ELR (cell line): ENCODE measurements around the gene ESF1.

Experiments
- DNase-seq: peaks from one replicate; pipeline ENCODE4 v3.0.0-alpha.2; 2015; ENCODE audit warnings: low read depth

ESF1 gene, protein sequence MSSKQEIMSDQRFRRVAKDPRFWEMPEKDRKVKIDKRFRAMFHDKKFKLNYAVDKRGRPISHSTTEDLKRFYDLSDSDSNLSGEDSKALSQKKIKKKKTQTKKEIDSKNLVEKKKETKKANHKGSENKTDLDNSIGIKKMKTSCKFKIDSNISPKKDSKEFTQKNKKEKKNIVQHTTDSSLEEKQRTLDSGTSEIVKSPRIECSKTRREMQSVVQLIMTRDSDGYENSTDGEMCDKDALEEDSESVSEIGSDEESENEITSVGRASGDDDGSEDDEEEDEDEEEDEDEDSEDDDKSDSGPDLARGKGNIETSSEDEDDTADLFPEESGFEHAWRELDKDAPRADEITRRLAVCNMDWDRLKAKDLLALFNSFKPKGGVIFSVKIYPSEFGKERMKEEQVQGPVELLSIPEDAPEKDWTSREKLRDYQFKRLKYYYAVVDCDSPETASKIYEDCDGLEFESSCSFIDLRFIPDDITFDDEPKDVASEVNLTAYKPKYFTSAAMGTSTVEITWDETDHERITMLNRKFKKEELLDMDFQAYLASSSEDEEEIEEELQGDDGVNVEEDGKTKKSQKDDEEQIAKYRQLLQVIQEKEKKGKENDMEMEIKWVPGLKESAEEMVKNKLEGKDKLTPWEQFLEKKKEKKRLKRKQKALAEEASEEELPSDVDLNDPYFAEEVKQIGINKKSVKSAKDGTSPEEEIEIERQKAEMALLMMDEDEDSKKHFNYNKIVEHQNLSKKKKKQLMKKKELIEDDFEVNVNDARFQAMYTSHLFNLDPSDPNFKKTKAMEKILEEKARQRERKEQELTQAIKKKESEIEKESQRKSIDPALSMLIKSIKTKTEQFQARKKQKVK

DNA sequence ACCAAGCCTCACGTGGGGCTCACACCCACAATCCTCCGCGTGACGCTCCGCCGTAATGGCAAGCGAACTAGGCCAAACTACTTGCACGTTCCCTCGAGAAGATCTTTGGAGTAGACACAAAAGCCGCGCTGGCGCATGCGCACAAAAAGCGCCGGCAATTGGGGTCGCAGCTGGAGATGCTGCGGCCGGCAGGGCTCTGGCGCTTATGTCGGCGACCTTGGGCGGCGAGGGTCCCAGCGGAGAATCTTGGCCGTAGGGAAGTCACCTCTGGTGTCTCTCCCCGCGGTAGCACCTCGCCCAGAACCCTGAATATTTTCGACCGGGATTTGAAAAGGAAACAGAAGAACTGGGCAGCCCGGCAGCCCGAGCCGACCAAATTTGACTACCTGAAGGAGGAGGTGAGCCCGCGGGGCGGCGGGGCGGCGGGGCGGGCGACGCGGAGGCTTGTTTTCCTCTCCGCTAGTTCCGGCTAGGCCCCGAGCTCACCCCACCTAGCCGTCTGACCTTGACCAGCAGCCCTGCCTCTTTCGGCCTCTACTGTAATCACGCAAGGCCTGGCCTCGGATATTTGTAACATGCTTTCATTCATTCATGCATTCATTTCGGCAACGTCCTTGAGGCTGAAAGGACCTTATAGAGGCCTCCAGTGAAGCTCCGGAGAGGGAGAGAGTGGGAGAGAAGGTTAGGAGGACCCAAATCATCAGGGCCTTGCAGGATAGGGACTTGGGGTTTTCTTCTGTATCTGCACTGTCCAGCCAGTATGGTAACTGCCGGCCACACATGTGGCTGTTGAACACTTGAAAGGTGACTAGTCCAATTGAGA lies at the start of gene ESF1, which contains the start of gene NDUFAF5:
Gene ESF1 (minus strand): TSS at position 27 of the 823 bp plus-strand sequence. CDS start 1,779 bp downstream, outside the sequence.
Gene NDUFAF5 (plus strand): TSS at position 136 of the 823 bp plus-strand sequence. CDS start 41 bp downstream, at position 177.
- peak; percentile 97 for DNase-seq

DNA sequence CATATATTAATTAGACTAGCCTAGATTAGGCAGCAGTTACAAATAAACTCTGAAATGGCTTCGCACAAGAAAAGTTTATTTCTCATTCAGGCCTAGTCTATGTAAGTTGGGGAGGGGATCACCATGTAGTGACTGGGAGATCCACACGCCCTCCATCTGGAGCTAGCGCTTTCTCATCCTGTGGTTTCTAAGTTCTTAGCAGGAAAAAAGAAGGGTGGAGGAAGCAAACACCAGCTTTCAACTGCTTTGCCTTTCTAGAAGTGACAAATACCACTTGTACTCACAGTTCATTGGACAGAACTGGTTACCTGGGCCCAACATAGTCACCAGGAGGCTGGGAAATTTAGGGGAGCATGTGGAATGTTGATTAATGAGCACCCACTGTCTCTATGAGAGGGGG lies 46.8 kb upstream of the ESF1 start:
- DNase-seq, result no peak

DNA sequence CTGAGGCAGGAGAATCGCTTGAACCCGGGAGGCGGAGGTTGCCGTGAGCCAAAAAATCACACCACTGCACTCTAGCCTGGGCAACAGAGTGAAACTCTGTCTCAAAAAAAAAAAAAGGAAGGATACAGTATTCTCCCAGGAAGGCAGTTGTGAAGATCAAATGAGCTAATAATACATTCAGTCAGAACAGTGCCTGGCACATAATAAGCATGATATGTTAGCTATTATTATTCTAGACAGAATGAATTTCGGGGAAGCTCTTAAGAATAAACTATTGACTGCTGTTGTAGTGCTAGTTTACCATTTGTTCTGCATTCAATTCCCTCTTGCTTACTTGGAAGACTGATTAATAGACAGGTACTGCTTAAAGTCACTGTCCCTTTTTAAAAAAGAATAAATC lies 40.7 kb upstream of the ESF1 start:
- DNase-seq, result no peak

DNA sequence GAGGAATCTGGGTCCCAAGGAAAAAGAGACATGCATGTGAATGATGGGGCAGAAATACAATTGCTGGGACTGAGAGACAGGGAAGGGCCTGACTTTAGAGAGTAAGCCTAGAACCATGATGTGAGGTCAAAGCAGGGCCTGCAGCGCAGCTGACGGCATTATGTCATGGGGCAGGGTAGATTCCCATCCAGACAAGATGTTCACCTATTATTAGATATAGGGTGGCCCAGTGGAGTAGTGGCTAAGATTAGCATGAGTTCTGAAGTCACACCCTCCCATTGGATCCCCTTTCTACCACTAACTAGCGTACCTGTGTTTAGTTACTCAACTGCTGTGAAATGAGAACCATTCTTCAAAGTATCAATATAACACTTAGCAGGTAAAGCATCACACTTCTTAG lies 39.7 kb upstream of the ESF1 start:
- DNase-seq, result no peak

DNA sequence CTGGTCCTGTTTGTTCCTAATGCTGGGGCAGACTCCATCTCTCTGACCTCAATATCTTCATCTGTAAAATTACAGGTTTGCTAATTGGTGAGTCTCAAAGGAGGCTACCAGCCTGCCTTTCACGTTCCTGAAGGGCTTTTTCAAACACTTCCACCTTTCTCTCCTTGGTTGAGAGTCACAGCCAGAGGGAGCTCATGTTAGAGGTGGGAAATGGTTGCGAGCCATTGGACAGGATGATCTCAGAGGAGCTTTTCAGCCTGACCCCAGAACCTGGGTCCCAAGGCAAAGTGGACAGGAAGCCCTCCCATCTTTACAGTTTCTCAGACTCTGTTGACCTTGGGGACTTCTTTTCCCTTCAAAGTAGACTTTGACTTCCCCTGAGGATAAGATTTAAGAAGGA lies 37.7 kb upstream of the ESF1 start:
- no peak for DNase-seq

DNA sequence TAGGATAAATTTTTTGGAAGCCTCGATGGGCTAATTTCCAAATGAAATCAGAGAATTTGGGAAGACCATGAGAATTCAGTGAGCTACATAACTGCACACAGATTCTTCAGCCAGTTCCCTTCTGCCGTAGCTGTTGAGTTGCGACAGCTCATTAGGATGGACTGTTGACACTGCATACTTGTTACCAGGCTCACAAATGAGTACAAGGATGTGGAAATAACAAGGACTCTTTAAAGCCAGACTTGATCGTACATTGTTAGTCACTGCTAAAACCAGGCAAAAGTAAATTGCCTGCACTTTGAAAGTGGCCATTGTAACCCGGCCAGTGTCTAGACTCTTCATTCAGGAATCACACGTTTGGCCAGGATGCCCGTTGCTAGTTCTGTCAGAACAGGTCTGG lies 37.2 kb upstream of the ESF1 start:
- DNase-seq, result no peak

DNA sequence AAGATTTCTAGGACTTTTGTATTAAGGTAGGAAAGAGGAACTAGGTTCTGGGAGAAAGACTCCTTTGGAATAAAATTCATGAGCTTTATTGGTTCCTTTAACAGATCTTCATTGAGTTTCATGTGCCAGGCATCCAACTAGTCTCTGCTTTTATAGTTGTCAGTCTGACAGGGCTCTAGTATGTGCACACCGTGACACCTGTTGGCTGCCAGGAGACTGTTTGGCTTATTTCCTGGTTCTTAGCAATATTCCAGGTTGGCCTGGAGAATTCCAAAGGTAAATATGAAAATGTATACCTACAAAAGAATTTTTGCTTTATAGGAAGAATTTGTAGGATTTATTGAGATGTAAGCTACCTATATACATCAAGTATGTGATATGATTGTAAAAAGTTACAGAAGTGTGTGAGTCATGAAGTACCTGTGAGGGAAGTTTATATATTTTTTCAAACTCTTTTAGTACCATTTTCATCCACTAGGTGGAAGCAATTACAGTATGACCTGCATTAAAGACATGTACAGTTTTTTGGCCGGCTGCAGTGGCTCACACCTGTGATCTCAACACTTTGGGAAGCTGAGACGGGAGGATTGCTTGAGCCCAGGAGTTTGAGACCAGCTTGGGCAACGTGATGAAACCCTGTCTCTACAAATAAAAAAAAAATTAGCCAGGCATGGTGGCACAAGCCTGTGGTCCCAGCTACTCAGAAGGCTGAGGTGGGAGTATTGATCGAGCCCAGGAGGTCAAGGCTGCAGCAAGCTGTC lies 35.3 kb upstream of the ESF1 start:
- peak; percentile 65 for DNase-seq

DNA sequence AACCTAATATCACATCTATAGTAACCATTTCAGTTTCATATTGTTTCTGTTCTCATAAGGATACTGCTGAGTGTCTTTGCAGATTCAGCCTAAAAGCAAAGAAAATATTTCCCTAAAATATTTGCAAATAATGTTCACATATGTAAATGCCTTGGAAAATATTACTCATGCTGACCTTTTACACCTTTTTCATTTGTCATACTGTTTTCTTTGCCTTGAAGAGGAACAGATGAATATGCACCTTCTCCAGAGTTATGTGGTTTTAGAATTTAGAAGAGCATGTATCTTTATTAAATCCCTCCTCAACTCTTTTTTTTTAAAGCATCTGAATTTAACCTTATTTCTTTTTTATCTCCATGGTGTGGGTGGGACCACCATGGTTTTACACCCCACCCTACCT lies 32.6 kb upstream of the ESF1 start:
- peak; percentile 35 for DNase-seq

DNA sequence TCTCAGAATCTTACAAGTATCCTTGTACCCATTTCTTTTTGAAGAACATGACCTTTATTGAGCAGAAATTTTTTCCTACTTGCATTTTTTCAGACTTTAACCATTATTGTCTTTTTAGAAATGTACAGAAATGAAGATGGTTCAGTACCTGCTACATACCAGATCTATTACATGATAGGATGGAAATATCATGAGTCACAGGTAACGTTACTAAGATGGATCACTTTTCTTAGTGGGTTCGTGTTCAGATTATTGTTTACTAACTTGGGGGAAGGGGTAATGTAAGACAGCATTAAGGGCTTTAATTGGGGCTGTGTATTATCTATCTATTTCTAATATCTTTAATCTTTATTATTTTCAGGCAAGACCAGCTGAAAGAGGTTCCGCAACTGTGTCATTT lies 32.0 kb upstream of the ESF1 start:
- DNase-seq, result peak; percentile 32

DNA sequence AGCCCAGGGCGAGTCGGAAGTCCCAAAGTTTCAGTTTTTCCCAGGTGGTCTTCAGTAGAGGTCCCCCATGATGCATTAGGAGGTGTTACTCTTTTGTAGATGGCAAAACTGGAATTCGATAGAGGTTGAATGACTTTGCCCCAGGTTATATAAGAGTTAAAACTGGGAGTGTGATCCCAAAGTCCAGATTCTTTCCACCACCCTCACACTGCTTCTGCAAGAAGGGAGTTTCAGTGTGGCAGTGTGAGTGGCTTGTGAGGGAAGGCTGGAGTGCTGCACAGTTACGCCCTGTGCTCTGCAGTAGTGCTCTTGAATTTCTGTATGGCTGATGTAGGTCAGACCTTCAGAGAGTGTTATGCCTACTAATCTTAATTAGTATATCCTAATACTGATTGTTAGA lies 30.0 kb upstream of the ESF1 start:
- no peak for DNase-seq

DNA sequence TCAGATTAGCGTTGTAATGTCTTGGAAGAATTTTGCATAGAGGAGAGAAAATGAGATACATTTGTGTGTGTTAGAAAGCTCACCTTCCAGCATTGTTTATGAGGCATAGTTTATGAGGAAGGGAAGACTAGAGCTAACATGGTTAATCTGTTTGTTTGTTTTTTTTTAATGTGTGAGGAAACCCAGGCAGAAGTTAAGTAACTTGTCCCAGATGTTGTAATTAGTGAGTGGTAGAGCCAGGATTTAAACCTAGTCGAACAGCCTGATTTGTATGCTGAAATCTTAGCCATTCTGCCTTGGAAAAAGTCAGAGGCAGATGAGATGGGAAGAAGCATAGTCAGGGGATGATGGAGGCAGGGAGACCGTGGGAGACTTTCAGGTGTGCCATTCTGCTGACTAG lies 29.2 kb upstream of the ESF1 start:
- no peak for DNase-seq

DNA sequence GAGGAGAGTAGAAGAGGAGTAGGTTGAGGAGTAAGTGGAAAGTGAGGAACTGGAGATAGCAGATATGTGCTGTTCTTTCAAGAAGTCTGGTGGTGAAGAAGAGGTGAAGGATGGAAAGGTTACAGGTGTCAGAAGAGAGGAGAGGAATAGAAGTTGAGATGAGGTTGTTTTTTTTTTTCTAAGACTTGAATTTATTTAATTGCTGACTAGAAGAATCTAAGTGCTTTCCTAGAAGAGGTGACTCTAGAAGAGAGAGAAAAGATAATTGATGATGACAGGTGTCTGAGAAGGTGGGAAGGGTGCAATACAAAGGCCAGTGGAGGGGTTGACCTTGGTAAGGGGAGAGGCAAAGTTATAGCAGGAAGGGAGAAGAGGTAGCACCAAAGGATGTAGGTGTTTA lies 25.7 kb upstream of the ESF1 start:
- no peak for DNase-seq

DNA sequence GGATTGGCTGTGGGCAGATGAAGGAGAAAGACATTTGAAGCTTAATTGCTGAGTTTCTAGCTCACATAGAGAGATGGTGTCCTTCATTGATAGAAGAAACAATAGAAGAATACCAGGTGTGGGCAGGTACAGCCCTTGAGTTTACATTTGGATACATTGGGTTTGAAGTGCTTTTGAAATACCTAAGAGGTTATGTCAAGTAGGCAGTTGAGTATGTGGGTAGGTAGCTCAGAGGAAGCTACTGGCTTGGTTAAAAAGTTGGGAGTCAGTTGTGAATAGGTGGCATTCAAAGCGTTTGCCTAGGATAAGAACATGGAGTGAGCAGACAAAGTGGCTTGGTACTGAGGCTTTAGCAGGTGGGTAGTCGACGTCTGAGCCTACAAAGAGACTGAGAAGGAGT lies 25.1 kb upstream of the ESF1 start:
- no peak for DNase-seq

DNA sequence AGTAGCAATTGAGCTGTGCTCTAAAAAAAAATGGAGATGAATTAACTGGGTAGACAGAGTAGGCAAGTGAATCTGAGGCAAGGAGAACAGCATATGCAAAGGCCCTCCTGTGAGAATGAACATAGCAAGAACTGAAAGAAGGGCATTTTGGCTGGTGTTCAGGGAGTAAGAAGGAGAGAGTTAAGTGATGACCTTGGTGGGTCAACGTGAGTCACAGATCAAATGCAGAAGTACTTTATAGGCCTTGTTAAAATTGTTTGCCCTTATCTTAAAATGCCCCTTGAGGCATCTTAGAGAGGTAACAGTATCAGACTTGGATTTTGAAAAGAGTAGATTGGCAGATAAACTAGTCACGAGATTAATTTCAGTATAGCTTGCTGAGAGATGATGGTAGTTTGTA lies 24.7 kb upstream of the ESF1 start:
- no peak for DNase-seq

DNA sequence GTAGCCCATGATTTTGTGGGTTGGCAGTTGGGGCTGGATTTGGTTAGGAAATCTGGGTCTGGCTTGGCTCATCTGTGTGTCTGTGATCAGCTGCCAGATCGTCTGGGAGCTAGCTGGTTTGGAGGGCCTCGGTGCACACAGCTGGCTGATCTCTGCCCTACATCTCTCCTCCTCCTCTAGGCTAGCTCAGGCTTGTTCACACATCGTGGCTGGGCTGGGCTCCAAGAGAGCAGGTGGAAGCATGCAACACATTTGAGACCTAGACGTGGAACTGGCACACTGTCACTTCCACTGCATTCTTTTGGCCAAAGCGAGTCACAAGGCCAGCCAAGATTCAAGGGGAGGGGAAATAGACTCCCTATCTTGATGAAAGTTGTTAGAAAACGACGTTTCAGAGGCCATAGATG lies 16.0 kb upstream of the ESF1 start:
- peak; percentile 38 for DNase-seq

DNA sequence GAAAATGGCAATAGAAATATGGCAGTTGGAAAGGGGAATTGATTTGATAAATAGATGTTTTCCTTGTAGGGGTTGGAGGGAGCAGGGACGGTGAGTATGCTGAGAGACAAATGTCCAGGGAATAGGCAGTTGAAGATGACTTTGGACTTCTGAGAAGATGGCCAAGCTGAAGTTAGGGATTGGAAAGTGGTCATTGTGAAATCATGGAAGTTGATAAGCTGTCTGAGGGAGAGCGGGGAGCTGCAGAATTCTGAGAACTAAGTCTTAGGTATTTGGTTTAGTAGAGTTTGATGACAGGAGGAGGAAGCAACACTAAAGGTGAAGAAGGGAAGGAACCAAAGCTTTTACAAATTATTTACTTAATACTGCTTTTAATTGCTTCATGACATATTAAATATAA lies 15.3 kb upstream of the ESF1 start:
- no peak for DNase-seq

DNA sequence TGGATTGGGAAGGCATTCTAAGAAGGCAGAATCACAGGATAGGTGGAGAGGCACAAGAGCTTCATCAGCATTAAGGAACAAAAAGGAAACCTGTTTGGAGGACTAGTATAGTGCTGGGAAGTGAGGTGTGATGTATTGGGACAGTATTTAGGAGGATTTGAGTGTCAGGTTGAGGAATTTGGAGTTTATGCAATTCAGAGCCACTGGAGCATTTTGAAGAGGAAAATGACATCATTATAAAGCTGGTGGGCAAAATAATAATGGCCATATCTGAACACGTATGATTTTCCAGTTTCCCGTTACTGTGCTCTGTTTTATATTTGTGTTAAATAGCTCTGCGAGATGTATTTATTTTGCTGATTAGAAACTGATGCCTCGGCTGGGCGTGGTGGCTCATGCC lies 14.3 kb upstream of the ESF1 start:
- DNase-seq, result no peak

DNA sequence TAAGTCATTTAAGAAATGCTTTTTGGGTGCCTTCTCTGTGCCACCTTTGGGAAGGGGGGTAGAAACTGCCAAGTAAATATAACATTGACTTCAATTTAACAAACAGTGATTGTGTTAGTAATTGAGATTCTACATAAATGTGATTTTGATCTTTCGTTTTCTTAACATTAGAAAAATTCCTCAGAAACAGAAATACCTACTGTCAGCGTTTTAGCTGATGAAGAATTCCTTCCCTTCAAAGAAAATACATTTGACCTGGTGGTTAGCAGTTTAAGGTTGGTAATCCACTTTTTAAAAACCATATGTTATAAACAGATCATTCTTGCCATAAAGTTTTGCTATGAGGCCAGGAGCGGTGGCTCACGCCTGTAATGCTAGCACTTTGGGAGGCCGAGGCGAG lies 9.9 kb upstream of the ESF1 start:
- DNase-seq, result no peak

DNA sequence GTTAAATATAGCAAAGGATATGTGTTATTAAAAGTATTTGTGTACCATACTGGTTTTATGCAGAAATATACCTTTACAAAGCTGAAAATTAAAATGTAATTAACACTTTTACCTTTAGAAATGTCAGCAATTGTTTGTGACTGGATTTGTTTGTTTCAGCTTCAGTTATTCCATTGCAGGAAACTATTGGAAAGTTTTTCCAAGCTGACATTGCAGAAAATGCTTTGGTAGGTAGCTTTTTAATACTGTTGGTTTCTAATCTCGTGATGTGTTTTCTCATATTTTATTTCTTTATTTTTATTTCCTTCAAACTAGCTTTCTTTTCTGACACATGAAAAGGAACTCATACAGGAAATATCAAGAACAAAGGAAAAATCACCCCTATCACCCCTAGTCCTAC lies 8.3 kb upstream of the ESF1 start:
- no peak for DNase-seq

DNA sequence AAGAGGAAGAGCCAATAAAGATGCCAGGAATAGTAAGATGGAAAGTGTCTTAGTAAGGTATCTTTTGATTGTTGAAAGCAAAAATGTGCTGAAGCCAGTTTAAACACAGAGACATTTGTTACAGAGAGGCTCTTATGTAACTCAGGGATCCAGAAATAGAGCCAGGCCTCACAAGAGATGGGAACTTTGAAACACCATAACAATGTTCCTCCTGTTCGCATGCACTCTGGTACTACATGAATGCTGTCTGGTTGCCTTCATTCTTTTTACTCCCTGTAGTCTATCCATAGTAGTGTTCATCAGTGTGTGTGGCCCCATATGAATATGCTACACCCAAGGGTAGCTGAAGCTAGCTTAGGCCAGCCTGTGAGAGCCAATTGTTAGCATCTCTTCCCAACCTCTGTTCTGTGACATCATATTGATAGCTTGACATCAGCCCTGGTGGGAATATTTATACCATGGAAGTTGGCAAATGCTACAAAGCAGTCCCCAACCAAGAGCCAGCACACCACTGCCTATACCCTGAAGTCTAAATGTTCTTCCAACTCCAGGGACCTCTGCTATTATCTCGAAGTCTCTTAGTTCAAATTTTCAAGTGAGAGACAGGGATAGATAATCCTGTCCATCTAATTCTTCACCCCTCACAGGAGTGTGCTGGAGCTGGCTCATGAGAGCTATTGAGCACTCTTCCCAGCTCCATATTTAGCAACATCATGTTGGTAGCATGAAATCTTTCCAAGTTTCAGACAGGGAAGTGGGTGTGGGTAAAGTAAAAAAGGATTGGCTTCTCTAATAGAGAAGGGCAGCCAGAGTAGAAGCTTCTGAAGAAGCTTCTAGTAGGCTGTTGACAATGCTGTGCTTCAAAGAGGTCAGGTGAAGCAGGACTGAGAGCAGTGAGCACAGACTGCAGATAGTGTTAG lies 7.1 kb upstream of the ESF1 start:
- DNase-seq, result no peak

DNA sequence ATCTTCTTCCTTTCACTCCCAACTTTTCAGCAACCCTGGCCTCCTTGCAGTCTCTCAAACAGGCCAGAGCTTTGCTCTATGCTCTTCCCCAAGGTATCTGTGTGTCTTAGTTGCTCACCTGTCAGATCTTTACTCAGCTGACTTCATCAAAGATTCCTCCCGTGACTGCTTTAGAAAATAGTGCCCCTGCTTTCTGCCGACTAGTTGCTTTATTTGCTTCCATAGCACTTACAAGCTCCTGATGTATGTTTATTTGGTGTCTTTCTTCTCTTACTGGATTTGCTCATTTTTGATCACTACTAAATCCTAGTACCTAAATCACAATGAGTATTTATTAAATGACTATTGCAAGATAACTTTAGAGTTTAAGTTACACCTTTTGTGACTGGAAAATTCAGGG lies 6.0 kb upstream of the ESF1 start:
- DNase-seq, result no peak
